Cardiac septum (tissue), 1 donor: Measurements from ENCODE around the gene KRTAP4-3. TPM values are rescaled to one million over a fixed set of nuclear protein-coding genes. Genes with fewer than 3 reads are reported as not detected.
"Not testable (repeated sequence)": the region's sequence is repeated elsewhere in the genome, so short reads cannot be mapped to it uniquely, and the experiment has no call there.

Experiments
- DNase-seq: peaks from one replicate; pipeline ENCODE4 v3.0.0-alpha.2; 2020; ENCODE audit warnings: low spot score
- intact Hi-C: fragments of 100-400 bp; cut with DNase I; formaldehyde crosslinking; loops from one replicate; pipeline ENCODE4 v1.14.0; 2022
- total RNA-seq: library from RNA; stranded (reverse); fragmentation: NEBNext Ultra II Directional; extraction: Animal tissue kit (Norgen Biotek cat#: 25700); gene quantifications from one replicate; pipeline ENCODE4 v1.2.1, GENCODE V29; 2021
- donor health status: DM: no; HTN: no; CAD: no.

The KRTAP4-3 gene
- total RNA-seq, 1 donor from 2014 or later = not detected

GRCh38 chr17:41121742-41122141 lies 46.3 kb downstream of the KRTAP4-3 start:
- no peak for DNase-seq
- intact Hi-C loops = no loop called here

- intact Hi-C loops, DNase-seq: not testable (repeated sequence)
Observed at GRCh38 chr17:41119696-41120690, 48.0 kb downstream of the KRTAP4-3 start.

- intact Hi-C loops = no loop called here
Observed at GRCh38 chr17:41118721-41119120, 49.3 kb downstream of the KRTAP4-3 start.

GRCh38 chr17:41117846-41118386 lies 50.1 kb downstream of the KRTAP4-3 start, which contains the start of gene KRTAP4-11:
KRTAP4-11 (minus strand) TSS chr17:41118373; CDS start chr17:41118315, 58 bp downstream.
- intact Hi-C loops, DNase-seq: not testable (repeated sequence)

More at GRCh38 chr17:41118721-41119120, 49.3 kb downstream of the KRTAP4-3 start:
- DNase-seq = no peak

Other genes with a start within 250 kb of the KRTAP4-3 start
- gene KRT23, start 230.6 kb downstream of the KRTAP4-3 start, total RNA-seq = 0.13 TPM
- not detected for gene KRT39, start 201.3 kb downstream of the KRTAP4-3 start, total RNA-seq
- not detected for gene KRT40, start 183.9 kb downstream of the KRTAP4-3 start, total RNA-seq
- gene KRTAP3-3, start 174.1 kb downstream of the KRTAP4-3 start, total RNA-seq = not detected
- gene KRTAP3-2, start 168.3 kb downstream of the KRTAP4-3 start, total RNA-seq = not detected
- gene KRTAP3-1, start 159.1 kb downstream of the KRTAP4-3 start, total RNA-seq = not detected
- not detected for gene KRTAP1-5, start 141.0 kb downstream of the KRTAP4-3 start, total RNA-seq
- not detected for gene KRTAP1-4, start 138.0 kb downstream of the KRTAP4-3 start, total RNA-seq
- gene KRTAP1-3, start 133.3 kb downstream of the KRTAP4-3 start, total RNA-seq = not detected
- gene KRTAP1-1, start 126.8 kb downstream of the KRTAP4-3 start, total RNA-seq = not detected
- not detected for gene KRTAP2-1, start 120.9 kb downstream of the KRTAP4-3 start, total RNA-seq
- not detected for gene KRTAP2-2, start 113.0 kb downstream of the KRTAP4-3 start, total RNA-seq
- not detected for gene KRTAP2-3, start 108.1 kb downstream of the KRTAP4-3 start, total RNA-seq
- not detected for gene KRTAP2-4, start 102.3 kb downstream of the KRTAP4-3 start, total RNA-seq
- gene KRTAP4-7, start 84.1 kb downstream of the KRTAP4-3 start, total RNA-seq = not detected
- not detected for gene KRTAP4-8, start 70.1 kb downstream of the KRTAP4-3 start, total RNA-seq
- gene KRTAP4-16, start 66.0 kb downstream of the KRTAP4-3 start, total RNA-seq = not detected
- gene KRTAP4-9, start 62.8 kb downstream of the KRTAP4-3 start, total RNA-seq = not detected
- gene KRTAP4-11, start 49.8 kb downstream of the KRTAP4-3 start, total RNA-seq = not detected
- not detected for gene KRTAP4-12, start 44.0 kb downstream of the KRTAP4-3 start, total RNA-seq
- not detected for gene KRTAP4-6, start 27.7 kb downstream of the KRTAP4-3 start, total RNA-seq
- not detected for gene KRTAP4-5, start 18.4 kb downstream of the KRTAP4-3 start, total RNA-seq
- not detected for gene KRTAP4-4, start 7.5 kb downstream of the KRTAP4-3 start, total RNA-seq
- gene KRTAP4-2, start 10.0 kb upstream of the KRTAP4-3 start, total RNA-seq = not detected
- not detected for gene KRTAP4-1, start 16.7 kb upstream of the KRTAP4-3 start, total RNA-seq
- not detected for gene KRTAP9-1, start 21.7 kb upstream of the KRTAP4-3 start, total RNA-seq
- not detected for gene KRTAP9-2, start 58.4 kb upstream of the KRTAP4-3 start, total RNA-seq
- gene KRTAP9-3, start 64.2 kb upstream of the KRTAP4-3 start, total RNA-seq = not detected
- not detected for gene KRTAP9-8, start 69.8 kb upstream of the KRTAP4-3 start, total RNA-seq
- gene KRTAP9-4, start 81.5 kb upstream of the KRTAP4-3 start, total RNA-seq = not detected
- not detected for gene KRTAP9-9, start 87.2 kb upstream of the KRTAP4-3 start, total RNA-seq
- gene KRTAP9-6, start 97.2 kb upstream of the KRTAP4-3 start, total RNA-seq = not detected
- gene KRTAP9-7, start 107.5 kb upstream of the KRTAP4-3 start, total RNA-seq = not detected
- not detected for gene KRTAP29-1, start 134.6 kb upstream of the KRTAP4-3 start, total RNA-seq
- not detected for gene KRTAP16-1, start 141.1 kb upstream of the KRTAP4-3 start, total RNA-seq
- gene KRTAP17-1, start 147.5 kb upstream of the KRTAP4-3 start, total RNA-seq = not detected
- gene KRT33A, start 182.6 kb upstream of the KRTAP4-3 start, total RNA-seq = not detected
- gene KRT33B, start 201.6 kb upstream of the KRTAP4-3 start, total RNA-seq = not detected
- not detected for gene KRT34, start 214.1 kb upstream of the KRTAP4-3 start, total RNA-seq
- gene KRT31, start 229.4 kb upstream of the KRTAP4-3 start, total RNA-seq = not detected